Measurements from ENCODE around the gene CFAP58. TPM values are rescaled to one million over a fixed set of nuclear protein-coding genes. Genes with fewer than 3 reads are reported as not detected.

The CFAP58 gene
- total RNA-seq, 6 experiments from 2014 or later, result 0.35 to 1.1 (median 0.41) TPM

DNA sequence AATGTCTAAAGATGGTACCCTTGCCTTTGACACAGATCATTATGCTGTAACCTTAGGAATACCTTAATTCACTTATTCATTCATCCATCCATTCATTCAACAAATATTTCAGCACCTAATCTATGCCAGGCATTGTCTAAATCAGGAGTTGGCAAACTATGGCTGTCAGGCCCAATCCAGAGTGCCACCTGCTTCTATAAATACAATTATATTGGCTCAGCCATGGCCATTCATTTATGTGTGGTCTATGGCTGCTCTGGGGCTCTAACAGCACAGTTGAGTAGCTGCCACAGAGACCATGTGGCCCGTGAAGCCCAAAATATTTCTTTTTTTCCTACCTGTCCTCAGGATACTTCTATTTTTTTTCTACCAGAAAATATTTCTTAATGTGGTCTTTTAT is 9.4 kb upstream of the CFAP58 start:
- Mint-ChIP-seq H3K27ac (no peak overlapping the region), H3K4me3 (no peak overlapping the region), H3K27me3 (ENCODE audit: insufficient read depth) (no peaks in the 10 kb centered on the region), H3K4me1 (ENCODE audit: low read depth) (peaks cover 45% of the 10 kb centered on the region), H3K36me3 (ENCODE audit: low read depth) (no peaks in the 10 kb centered on the region), H3K9me3 (no peaks in the 10 kb centered on the region)
- no peak for DNase-seq
- TF ChIP-seq, protein P1, sequence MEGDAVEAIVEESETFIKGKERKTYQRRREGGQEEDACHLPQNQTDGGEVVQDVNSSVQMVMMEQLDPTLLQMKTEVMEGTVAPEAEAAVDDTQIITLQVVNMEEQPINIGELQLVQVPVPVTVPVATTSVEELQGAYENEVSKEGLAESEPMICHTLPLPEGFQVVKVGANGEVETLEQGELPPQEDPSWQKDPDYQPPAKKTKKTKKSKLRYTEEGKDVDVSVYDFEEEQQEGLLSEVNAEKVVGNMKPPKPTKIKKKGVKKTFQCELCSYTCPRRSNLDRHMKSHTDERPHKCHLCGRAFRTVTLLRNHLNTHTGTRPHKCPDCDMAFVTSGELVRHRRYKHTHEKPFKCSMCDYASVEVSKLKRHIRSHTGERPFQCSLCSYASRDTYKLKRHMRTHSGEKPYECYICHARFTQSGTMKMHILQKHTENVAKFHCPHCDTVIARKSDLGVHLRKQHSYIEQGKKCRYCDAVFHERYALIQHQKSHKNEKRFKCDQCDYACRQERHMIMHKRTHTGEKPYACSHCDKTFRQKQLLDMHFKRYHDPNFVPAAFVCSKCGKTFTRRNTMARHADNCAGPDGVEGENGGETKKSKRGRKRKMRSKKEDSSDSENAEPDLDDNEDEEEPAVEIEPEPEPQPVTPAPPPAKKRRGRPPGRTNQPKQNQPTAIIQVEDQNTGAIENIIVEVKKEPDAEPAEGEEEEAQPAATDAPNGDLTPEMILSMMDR (IDR thresholded peaks at IDR 0.05), result no peak

DNA sequence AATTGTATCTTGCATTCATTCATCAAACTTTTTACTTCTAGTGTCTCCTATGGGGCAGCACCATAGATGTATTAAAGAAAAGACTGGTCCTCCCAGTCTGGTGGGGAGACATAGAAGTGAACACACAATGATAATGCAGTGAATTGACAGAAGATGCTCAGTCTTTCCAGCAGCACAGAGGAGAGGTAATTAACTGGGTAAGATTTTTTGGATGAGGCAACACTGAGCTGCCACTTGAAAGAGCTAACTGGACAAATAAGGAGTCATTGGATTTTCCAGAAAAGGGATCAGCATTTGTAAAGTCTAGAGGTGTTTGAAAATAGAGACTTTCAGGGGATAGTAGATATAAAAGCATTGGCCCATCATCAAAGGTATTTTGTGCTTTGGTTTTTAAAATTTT is 8.1 kb upstream of the CFAP58 start:
- Mint-ChIP-seq H3K4me3 (no peak overlapping the region), H3K27me3 (ENCODE audit: insufficient read depth) (no peaks in the 10 kb centered on the region), H3K27ac (no peak overlapping the region), H3K9me3 (no peaks in the 10 kb centered on the region), H3K4me1 (ENCODE audit: low read depth) (peaks cover 32% of the 10 kb centered on the region), H3K36me3 (ENCODE audit: low read depth) (no peaks in the 10 kb centered on the region)
- DNase-seq, result no peak
- TF ChIP-seq, protein P1 (IDR thresholded peaks at IDR 0.05), result no peak

DNA sequence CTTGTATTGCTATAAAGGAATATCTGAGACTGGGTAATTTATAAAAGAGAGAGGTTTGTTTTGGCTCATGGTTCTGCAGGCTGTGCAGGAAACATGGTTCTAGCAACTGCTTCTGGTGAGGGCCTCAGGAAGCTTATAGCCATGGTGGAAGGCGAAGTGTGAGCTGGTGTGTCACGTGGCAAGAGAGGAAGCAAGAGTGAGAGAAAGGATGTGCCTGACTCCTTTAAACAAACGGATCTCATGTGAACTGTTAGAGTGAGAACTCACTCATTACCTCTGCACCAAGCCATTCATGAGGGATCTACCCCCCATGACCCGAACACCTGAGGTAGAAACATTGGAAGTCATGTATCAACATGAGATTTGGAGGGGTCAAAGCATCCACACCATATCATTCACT is 7.7 kb upstream of the CFAP58 start:
- H3K27me3 Mint-ChIP-seq (ENCODE audit: insufficient read depth), result no peaks in the 10 kb centered on the region
- no peaks in the 10 kb centered on the region for H3K36me3 Mint-ChIP-seq (ENCODE audit: low read depth)
- no peak overlapping the region for H3K27ac Mint-ChIP-seq
- no peak overlapping the region for H3K4me3 Mint-ChIP-seq
- H3K9me3 Mint-ChIP-seq, result no peaks in the 10 kb centered on the region
- peaks cover 31% of the 10 kb centered on the region for H3K4me1 Mint-ChIP-seq (ENCODE audit: low read depth)
- DNase-seq, result no peak
- TF ChIP-seq, protein P1 (IDR thresholded peaks at IDR 0.05), result no peak

DNA sequence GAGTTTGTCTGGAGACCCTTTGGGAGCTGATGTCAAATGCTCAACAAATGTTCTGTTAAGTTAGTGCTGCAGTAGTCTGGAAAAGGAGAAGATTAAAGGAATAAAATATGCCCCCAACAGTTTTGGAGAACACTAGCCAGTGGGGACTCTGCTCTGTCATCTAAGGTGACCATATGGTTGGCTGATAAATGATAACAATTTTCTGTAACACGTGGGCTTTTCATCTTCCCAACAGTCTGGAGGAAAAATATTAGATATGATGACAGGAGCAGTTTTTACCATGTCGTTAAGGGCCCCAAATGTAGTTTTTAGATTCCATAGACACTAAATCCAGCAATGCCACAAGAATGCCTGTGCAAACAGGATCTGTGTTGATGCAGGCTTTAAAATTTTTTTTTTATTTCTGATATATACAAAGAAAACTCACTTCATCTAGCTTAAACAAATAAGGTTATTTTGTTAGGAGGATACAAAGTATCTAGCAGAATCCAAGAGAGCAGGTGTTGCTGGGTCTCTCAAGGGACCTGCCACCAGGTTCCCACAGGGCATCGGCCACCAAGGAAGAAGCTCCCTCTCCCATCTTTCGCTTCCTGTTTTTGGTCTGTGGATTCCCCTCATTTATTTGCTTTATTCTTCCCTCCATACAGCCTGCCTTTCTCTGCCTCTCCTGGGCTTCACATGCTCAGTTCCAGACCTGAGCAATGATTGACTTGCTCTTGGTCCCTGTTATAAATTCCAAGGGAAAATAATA is 6.2 kb upstream of the CFAP58 start:
- peaks cover 24% of the 10 kb centered on the region for H3K4me1 Mint-ChIP-seq (ENCODE audit: low read depth)
- H3K27ac Mint-ChIP-seq, result no peak overlapping the region
- no peak for DNase-seq
- TF ChIP-seq, protein P1 (IDR thresholded peaks at IDR 0.05), result no peak
- H3K9me3 Mint-ChIP-seq, result no peaks in the 10 kb centered on the region
- H3K27me3 Mint-ChIP-seq (ENCODE audit: insufficient read depth), result no peaks in the 10 kb centered on the region
- H3K36me3 Mint-ChIP-seq (ENCODE audit: low read depth), result no peaks in the 10 kb centered on the region
- no peak overlapping the region for H3K4me3 Mint-ChIP-seq

DNA sequence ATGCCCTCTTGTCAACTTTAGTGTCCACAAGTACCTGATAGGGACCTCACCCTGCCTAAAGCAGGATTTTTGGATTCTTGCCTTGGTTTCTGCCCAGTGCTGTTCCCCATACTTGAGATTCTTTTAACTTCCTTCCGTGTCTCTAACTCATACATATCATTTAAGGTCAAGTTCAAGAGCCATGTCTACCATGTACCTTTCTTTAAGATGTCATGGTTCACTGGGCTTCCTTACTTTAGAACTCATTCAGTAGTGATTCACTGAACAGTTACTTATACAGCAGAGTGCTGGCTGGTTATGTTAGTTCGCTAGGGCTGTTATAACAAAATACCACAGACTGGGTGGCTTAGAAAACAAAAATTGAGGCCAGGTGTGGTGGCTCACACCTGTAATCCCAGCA is 5.0 kb upstream of the CFAP58 start:
- TF ChIP-seq, protein P1 (IDR thresholded peaks at IDR 0.05), result no peak
- Mint-ChIP-seq H3K9me3 (no peaks in the 10 kb centered on the region), H3K27me3 (ENCODE audit: insufficient read depth) (no peaks in the 10 kb centered on the region), H3K4me1 (ENCODE audit: low read depth) (peaks cover 13% of the 10 kb centered on the region; the same call in 1 of the 2 replicates), H3K27ac (no peak overlapping the region), H3K4me3 (no peak overlapping the region), H3K36me3 (ENCODE audit: low read depth) (no peaks in the 10 kb centered on the region)
- DNase-seq, result no peak

Measured in HFFc6 (cell line).